WTC11 (cell line): ENCODE measurements around the gene ZNF398.

Experiments used
- AFF4 ChIP-seq: sonication (generic); formaldehyde crosslinking; IDR thresholded peaks from 2 replicates; pipeline ENCODE4 v1.8.1; 2023; ENCODE audit warnings: mild to moderate bottlenecking, missing genetic modification reagents, borderline replicate concordance
- CTCF ChIP-seq: fragments of 200-600 bp; IDR thresholded peaks from 2 replicates; pipeline ENCODE4 v1.8.0; 2022; ENCODE audit warnings: antibody characterized with exemption
- E2F4 ChIP-seq: sonication (generic); formaldehyde crosslinking; IDR thresholded peaks from 2 replicates; pipeline ENCODE4 v1.8.1; 2022; ENCODE audit warnings: low read depth, mild to moderate bottlenecking, moderate library complexity, missing genetic modification reagents, borderline replicate concordance
- E2F5 ChIP-seq: sonication (generic); formaldehyde crosslinking; IDR thresholded peaks from 2 replicates; pipeline ENCODE4 v1.8.1; 2022; ENCODE audit warnings: mild to moderate bottlenecking, moderate library complexity, missing genetic modification reagents
- TCF7 ChIP-seq: sonication (generic); formaldehyde crosslinking; IDR thresholded peaks from 2 replicates; pipeline ENCODE4 v1.8.0; 2022; ENCODE audit warnings: mild to moderate bottlenecking, low read depth, missing genetic modification reagents, moderate library complexity

- TF ChIP-seq E2F4, result no peak
- TF ChIP-seq CTCF, result no peak
- TF ChIP-seq AFF4 (CRISPR knock-in tag), result no peak; the same call in 1 of the 2 replicates
- TF ChIP-seq E2F5 (CRISPR knock-in tag), result peak; percentile 57; the same call in 1 of the 2 replicates
- no peak for TF ChIP-seq TCF7 (CRISPR knock-in tag)
These were observed 48.2 kb downstream of the ZNF398 start, which contains the start of gene ZNF282 for GRCh38 chr7:149195180-149196150.
